GM12892 (cell line): Measurements from ENCODE around the gene CACNA2D3.

ENCODE experiments used
- POLR2A ChIP-seq: IDR thresholded peaks from 2 replicates; pipeline ENCODE4 v1.6.1; 2011; ENCODE audit warnings: low read depth, low read length, control low read depth
- POLR2AphosphoS5 ChIP-seq: IDR thresholded peaks from 2 replicates; pipeline ENCODE4 v1.6.1; 2011; ENCODE audit warnings: low read depth, low read length, control low read depth
- TAF1 ChIP-seq: IDR thresholded peaks from 2 replicates; pipeline ENCODE4 v1.6.1; 2011; ENCODE audit warnings: low read depth, mild to moderate bottlenecking, control low read depth, low read length, borderline replicate concordance

DNA sequence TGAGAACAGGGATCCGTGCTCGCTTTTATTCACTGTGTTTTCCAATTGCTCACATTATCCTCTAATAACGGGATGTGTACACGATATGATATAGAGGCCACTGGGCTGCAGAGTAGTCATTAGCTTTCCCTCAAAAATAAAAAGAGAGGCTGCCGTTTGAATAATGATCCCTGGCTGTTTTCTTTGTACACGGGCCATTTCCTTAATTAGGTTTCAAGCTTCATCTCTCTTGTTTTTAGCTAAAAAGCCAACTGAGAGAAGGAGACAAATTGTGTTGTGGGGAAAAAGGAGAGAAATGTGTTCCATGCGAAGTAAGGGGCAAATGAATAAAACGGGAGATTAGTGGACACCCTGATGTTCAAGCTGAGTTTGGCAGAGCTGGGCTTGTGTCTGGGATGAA, 174.2 kb downstream of the CACNA2D3 start:
- TF ChIP-seq TAF1: no peak
- TF ChIP-seq POLR2AphosphoS5: no peak
- TF ChIP-seq POLR2A: no peak
